Measurements from ENCODE around the gene ILDR1.

GRCh38 chr3:121943431-121943830 is 78.6 kb downstream of the ILDR1 start:
- TF ChIP-seq, protein P1, sequence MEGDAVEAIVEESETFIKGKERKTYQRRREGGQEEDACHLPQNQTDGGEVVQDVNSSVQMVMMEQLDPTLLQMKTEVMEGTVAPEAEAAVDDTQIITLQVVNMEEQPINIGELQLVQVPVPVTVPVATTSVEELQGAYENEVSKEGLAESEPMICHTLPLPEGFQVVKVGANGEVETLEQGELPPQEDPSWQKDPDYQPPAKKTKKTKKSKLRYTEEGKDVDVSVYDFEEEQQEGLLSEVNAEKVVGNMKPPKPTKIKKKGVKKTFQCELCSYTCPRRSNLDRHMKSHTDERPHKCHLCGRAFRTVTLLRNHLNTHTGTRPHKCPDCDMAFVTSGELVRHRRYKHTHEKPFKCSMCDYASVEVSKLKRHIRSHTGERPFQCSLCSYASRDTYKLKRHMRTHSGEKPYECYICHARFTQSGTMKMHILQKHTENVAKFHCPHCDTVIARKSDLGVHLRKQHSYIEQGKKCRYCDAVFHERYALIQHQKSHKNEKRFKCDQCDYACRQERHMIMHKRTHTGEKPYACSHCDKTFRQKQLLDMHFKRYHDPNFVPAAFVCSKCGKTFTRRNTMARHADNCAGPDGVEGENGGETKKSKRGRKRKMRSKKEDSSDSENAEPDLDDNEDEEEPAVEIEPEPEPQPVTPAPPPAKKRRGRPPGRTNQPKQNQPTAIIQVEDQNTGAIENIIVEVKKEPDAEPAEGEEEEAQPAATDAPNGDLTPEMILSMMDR (IDR thresholded peaks at IDR 0.05) = no peak
- TF ChIP-seq EP300 (IDR thresholded peaks at IDR 0.05) = no peak
- no peak for TF ChIP-seq POLR2AphosphoS5 (IDR thresholded peaks at IDR 0.05)

All from sigmoid colon (tissue), 4 donors.